Kidney epithelial cell (primary cell): ENCODE results near the gene PTPN3. TPM values are rescaled to one million over a fixed set of nuclear protein-coding genes. Genes with fewer than 3 reads are reported as not detected.

Experiments used
- DNase-seq: peaks from one replicate; pipeline ENCODE4 v3.0.0-alpha.2; 2010; ENCODE audit warnings: low read depth
- H3K27me3 ChIP-seq: 2 replicates; pipeline ENCODE4 v1.6.0; 2011; ENCODE audit warnings: low read length; ENCODE audit not compliant: control insufficient read depth, insufficient read depth
- H3K36me3 ChIP-seq: 2 replicates; pipeline ENCODE4 v1.5.1; 2011; ENCODE audit warnings: low read length; ENCODE audit not compliant: control insufficient read depth, insufficient read depth
- H3K4me3 ChIP-seq: 2 replicates; pipeline ENCODE4 v1.5.1; 2011; ENCODE audit warnings: low read depth, mild to moderate bottlenecking, control low read depth, low read length
- CTCF ChIP-seq: IDR thresholded peaks from 2 replicates; pipeline ENCODE4 v1.5.1; 2011; ENCODE audit warnings: mild to moderate bottlenecking, moderate library complexity, low read length, control low read depth, inconsistent platforms; ENCODE audit not compliant: insufficient read depth, poor library complexity, severe bottlenecking
- total RNA-seq: library from RNA; depleted of rRNA; stranded (reverse); fragments of >200 nt; gene quantifications from 2 replicates; pipeline ENCODE4 v1.2.3, GENCODE V29; 2015

Gene PTPN3
- total RNA-seq, 1 donor from 2014 or later: 33.6 TPM

DNA sequence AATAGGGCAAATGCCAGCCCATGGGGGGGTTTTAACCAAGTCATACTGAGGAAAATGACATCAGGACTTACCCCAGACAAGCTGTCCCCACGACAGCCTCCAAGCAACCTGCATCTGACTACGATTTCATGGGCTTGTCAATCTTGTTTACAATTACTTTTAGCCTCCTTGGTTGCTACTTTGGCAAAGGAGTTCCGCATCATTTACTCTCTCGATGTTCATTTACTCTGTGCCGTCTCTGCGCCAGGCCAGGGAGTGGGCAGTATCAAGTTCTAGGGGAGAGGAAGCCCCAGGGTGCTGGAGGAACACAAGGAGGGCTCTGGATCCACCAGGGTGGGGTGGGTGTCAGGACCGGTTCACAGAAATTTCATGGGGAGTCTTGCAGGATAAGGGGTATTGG is 23.9 kb downstream of the PTPN3 start:
- Histone ChIP-seq H3K36me3 (no peaks in the 10 kb centered on the region), H3K4me3 (no peak overlapping the region), H3K27me3 (no peaks in the 10 kb centered on the region)
- TF ChIP-seq CTCF: no peak
- DNase-seq: no peak

- Histone ChIP-seq H3K4me3 (no peak overlapping the region), H3K27me3 (no peaks in the 10 kb centered on the region), H3K36me3 (no peaks in the 10 kb centered on the region)
- DNase-seq: no peak
- TF ChIP-seq CTCF: no peak
Observed at GRCh38 chr9:109473329-109473728, 24.8 kb downstream of the PTPN3 start.

DNA sequence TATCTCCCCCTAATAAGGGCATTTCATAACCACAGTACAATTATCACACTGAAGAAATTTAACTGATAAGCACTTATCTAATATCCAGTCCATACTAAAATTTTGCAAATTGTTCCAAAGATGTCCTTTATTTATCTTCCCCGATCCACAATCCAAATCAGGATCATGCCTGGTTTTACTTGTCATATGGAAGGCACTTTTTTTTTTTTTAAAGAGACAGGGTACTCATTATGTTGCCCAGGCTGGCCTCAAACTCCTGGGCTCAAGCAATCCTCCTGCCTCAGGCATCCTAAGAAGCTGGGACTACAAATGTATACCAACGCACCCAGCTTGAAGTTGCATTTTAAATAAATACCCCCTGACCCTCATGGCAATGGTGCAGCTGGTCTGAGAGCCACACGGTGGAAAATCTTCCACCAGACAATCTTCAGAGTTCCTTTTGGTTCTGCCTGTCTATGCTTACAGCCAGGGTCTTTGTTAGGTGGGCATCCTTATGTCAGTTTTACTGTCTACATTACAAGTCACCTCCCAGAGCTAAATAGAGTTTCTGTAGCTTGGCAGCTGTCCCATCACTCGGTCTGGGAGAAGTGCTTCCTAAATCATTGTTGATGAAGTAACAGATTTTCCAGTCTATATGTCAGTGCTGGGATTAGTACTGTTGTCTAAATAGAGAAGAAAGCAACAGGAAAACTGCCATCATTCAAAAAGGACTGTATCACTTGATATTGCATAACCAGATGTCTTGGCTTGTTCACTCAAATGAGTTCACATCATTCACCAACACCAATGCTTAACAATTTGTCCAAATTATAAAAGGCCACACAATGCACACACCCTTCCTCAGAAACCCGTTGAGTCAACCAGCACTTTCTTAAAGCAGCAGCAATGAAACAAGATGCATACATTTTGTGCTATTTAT is 26.4 kb downstream of the PTPN3 start:
- H3K27me3 ChIP-seq: no peaks in the 10 kb centered on the region
- no peak overlapping the region for H3K4me3 ChIP-seq
- TF ChIP-seq CTCF: no peak
- no peaks in the 10 kb centered on the region for H3K36me3 ChIP-seq
- no peak for DNase-seq

- no peak overlapping the region for H3K4me3 ChIP-seq
- H3K36me3 ChIP-seq: no peaks in the 10 kb centered on the region
- DNase-seq: peak; percentile 60
- TF ChIP-seq CTCF: peak; percentile 92
- no peaks in the 10 kb centered on the region for H3K27me3 ChIP-seq
Observed at GRCh38 chr9:109469646-109470358, 28.3 kb downstream of the PTPN3 start.

DNA sequence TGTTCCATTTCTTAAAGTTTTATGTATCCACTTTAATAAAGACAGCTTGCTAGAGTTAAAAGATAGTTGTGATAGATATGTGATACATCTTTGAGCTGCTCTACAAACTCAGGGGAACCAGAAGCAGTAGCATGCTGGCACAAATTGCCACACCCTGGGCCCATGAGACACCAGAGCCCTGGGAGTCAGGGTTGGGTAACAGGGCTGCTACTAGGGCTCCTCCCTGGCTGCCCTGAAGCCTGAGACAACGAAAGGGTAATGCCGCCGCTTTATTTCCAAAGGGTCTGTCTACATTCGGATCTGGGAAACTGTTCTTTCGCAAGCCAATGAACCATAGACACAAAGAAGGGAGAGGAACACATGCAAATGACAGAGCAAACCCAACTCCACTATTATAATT is 29.2 kb downstream of the PTPN3 start:
- no peaks in the 10 kb centered on the region for H3K27me3 ChIP-seq
- no peak overlapping the region for H3K4me3 ChIP-seq
- DNase-seq: no peak
- no peaks in the 10 kb centered on the region for H3K36me3 ChIP-seq
- TF ChIP-seq CTCF: no peak

DNA sequence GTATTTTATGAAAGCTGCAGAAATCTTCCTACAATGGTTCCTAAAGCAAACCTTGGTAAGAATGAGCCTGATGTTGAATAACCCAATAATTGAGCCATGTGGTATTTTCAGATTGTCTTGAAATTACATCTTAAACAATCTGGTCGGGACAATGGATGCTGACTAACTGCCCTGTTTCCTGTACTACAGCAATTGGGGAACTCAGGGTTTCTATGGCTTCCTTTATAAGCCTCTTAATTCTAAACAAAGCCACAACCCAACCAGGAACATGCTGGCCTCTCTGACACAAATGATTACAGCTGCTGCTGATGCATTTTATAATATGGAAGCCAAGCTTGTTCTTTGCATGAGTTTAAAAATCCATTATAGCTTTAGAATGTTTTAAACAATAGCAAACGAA is 30.2 kb downstream of the PTPN3 start:
- TF ChIP-seq CTCF: no peak
- no peaks in the 10 kb centered on the region for H3K36me3 ChIP-seq
- no peaks in the 10 kb centered on the region for H3K27me3 ChIP-seq
- H3K4me3 ChIP-seq: no peak overlapping the region
- no peak for DNase-seq
